Liver (tissue), 3 donors: Measurements from ENCODE around the gene GPHN.

Source experiments
- CTCF ChIP-seq: fragments of 150-350 bp; IDR thresholded peaks from 2 replicates; pipeline ENCODE4 v1.5.1; 2017; ENCODE audit warnings: improper control_type of control experiment, low read depth, low read length; ENCODE audit not compliant: missing input control
- FOXA1 ChIP-seq: IDR thresholded peaks from 2 replicates; pipeline ENCODE4 v1.6.1; 2016; ENCODE audit warnings: antibody characterized with exemption
- GABPA ChIP-seq, 2 donors: IDR thresholded peaks in 1 of 2; conservative IDR thresholded peaks in 1 of 2; 2 replicates each; pipeline ENCODE4 v1.6.1; 2016; ENCODE audit warnings: antibody characterized with exemption in 2 of 2, mild to moderate bottlenecking in 1 of 2, moderate library complexity in 1 of 2
- RAD21 ChIP-seq, 2 donors: IDR thresholded peaks; 2 replicates each; pipeline ENCODE4 v1.6.1; 2016; ENCODE audit warnings: antibody characterized with exemption in 2 of 2, mild to moderate bottlenecking in 2 of 2
- RXRA ChIP-seq, 2 donors: IDR thresholded peaks; 2 replicates each; pipeline ENCODE4 v1.6.1; 2017 to 2018; ENCODE audit warnings: antibody characterized with exemption in 2 of 2, mild to moderate bottlenecking in 1 of 2
- SP1 ChIP-seq: IDR thresholded peaks from 2 replicates; pipeline ENCODE4 v1.6.1; 2018; ENCODE audit warnings: antibody characterized with exemption, mild to moderate bottlenecking
- ZBTB33 ChIP-seq: IDR thresholded peaks from 2 replicates; pipeline ENCODE4 v1.6.1; 2016; ENCODE audit warnings: antibody characterized with exemption
- TF ChIP-seq, protein P1 (sequence below): IDR thresholded peaks from 2 replicates; pipeline ENCODE4 v1.6.1; 2016; ENCODE audit warnings: antibody characterized with exemption
- donor health status: healthy.
- donor health status: healthy.

- TF ChIP-seq SP1 (peak; percentile 76), CTCF (no peak), ZBTB33 (peak; percentile 88), RAD21 (IDR thresholded peaks at IDR 0.05) (peak in 1 of 2 donors; percentile 41), GABPA (IDR thresholded peaks at IDR 0.05 in 1 of 2, conservative IDR thresholded peaks at IDR 0.05 in 1 of 2) (no peak), FOXA1 (peak; percentile 27), RXRA (IDR thresholded peaks at IDR 0.05) (peak; percentile 50 to 58)
- TF ChIP-seq, protein P1, sequence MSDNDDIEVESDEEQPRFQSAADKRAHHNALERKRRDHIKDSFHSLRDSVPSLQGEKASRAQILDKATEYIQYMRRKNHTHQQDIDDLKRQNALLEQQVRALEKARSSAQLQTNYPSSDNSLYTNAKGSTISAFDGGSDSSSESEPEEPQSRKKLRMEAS: peak; percentile 89
Observed at GRCh38 chr14:66507722-66508546, at the start of gene GPHN.
